HG02870 (cell line): ENCODE measurements around the gene ZDHHC16.

Experiments
- ATAC-seq: cut with Tn5 transposase; IDR thresholded peaks from one replicate; pipeline ENCODE4 v1.9.1; 2021; ENCODE audit warnings: mild to moderate bottlenecking, moderate library complexity; ENCODE audit not compliant: unreplicated experiment

Gene ZDHHC16

DNA sequence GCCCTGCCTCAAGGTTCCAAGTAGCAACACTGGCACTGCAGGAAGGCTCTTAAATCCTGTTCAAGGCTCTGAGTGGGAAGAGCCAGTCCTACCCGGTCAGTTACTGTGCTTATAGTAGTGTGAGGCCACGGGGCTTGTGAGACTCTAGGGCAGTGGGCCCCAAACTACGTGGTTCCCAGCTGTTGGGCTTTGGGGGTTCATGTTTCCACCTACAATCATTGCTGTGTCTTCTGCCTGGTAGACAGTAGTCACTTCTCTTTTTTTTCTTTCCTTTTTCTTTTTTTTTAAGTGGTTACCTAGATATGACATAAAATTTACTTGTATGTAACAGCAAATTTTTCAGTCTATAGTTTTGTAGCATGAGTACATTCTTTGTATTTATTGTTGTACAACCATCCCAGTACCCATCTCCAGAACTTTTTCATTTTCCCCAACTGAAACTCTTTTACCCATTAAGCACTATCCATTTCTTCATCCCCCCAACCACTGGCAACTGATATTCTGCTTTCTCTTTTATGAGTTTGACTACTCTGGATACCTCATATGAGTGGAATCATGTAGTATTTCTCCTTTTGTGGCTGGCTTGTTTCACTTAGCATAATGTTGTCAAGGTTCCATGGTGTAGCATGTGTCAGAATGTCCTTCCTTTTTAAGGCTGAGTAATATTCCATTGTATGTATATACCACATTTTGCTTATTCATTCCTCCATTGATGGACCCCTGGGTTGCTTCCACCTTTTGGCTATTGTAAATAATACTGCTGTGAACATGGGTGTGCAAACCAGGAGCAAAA is 60.4 kb downstream of the ZDHHC16 start:
- no peak for ATAC-seq
